GM12801 (cell line): ENCODE results near the gene DNAJC4.

Experiments
- TF ChIP-seq, protein P1 (sequence below): IDR thresholded peaks from one replicate; pipeline ENCODE4 v1.5.1; 2011; ENCODE audit warnings: control low read depth; ENCODE audit not compliant: insufficient read length; ENCODE audit errors: extremely low read depth

Gene DNAJC4

DNA sequence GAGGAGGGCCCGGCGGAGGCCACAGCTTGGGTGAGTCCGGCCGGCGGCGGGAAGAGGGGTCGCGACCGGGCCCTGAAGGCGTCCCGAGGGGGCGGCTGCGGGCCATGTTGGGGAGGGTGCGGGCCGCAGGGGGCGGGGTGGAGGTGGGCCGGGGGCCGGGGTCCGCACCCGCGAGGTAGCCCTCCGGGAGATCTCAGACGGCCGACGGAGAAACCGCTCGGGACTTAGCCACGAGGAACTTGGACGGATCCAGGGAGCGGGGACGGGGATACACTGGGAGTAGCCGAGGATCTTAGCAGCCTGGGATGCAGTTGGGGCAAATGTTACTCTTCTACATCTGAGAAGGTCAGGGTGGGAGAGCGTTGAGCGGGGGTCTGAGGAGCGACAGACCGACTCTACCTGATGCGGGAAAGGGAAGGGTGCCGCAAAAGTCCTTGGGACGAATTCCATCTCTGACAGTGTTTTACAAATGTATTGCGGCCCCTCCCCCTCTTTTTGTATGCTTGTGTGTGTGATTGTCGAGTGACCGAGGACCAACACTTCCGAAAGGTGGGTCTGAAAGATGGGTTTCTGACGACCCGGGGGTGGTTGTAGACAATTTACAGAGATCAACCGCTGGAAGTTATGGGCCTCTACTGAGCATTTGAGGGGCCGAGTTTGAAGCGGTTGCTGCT is 43.7 kb upstream of the DNAJC4 start:
- TF ChIP-seq, protein P1, sequence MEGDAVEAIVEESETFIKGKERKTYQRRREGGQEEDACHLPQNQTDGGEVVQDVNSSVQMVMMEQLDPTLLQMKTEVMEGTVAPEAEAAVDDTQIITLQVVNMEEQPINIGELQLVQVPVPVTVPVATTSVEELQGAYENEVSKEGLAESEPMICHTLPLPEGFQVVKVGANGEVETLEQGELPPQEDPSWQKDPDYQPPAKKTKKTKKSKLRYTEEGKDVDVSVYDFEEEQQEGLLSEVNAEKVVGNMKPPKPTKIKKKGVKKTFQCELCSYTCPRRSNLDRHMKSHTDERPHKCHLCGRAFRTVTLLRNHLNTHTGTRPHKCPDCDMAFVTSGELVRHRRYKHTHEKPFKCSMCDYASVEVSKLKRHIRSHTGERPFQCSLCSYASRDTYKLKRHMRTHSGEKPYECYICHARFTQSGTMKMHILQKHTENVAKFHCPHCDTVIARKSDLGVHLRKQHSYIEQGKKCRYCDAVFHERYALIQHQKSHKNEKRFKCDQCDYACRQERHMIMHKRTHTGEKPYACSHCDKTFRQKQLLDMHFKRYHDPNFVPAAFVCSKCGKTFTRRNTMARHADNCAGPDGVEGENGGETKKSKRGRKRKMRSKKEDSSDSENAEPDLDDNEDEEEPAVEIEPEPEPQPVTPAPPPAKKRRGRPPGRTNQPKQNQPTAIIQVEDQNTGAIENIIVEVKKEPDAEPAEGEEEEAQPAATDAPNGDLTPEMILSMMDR = no peak

GRCh38 chr11:64192434-64192833 is 37.9 kb upstream of the DNAJC4 start:
- TF ChIP-seq, protein P1 = no peak

DNA sequence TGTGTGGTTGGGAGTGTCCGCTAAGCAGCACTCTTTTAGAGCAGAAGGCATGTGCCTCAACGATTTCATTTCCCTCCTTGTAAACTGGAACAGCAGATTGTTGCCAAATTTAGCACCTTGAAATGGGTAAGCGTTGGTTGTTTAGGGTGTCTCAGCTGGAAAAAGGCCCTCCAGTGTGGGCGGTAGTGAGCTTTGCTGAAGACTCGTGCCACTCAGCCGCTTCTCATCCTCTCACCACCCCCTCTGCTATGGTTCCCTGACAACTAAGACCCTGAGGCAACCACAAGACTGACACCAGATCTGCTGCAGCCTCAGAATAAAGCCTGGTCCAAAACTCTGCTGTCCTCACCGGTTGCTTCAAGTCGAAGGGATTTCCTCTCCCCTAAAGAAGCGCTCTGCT is 33.7 kb upstream of the DNAJC4 start:
- TF ChIP-seq, protein P1 = no peak

DNA sequence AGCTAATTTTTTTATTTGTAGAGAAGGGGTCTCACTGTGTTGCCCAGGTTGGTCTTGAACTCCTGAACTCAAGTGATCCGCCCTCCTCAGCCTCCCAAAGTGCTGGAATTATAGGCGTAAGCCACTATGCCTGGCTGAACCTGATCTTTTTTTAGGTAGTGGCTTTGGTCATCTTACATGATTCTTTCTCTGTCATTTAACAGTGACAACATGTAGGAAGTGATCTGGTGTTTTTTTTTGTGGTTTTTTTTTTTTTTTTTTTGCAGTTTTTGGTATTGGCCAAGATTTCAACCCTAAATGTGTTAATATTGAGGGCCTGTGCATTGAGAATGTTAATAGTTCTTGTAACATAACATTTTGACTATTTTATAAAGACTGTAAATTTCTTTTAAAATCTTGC is 31.8 kb upstream of the DNAJC4 start:
- TF ChIP-seq, protein P1 = no peak

GRCh38 chr11:64201543-64201942 is 28.8 kb upstream of the DNAJC4 start:
- TF ChIP-seq, protein P1 = no peak

DNA sequence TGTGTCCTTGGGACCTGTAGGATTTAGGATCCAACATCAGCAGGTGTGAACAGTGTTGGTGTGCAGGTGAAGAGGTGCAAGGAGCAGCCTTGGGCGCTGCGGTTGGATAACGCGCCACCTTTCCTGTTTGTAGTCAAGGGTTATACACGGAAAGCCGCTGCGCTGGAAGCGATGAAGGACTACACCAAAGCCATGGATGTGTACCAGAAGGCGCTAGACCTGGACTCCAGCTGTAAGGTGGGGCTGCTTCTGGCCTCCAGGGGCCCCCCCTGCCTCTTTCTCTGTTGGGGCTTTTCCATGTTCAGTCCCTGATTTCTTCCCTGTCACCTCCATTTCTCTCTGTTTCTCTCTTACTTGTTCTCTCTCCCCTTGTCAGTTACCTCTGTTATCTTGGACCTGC is 27.4 kb upstream of the DNAJC4 start:
- TF ChIP-seq, protein P1 = no peak

DNA sequence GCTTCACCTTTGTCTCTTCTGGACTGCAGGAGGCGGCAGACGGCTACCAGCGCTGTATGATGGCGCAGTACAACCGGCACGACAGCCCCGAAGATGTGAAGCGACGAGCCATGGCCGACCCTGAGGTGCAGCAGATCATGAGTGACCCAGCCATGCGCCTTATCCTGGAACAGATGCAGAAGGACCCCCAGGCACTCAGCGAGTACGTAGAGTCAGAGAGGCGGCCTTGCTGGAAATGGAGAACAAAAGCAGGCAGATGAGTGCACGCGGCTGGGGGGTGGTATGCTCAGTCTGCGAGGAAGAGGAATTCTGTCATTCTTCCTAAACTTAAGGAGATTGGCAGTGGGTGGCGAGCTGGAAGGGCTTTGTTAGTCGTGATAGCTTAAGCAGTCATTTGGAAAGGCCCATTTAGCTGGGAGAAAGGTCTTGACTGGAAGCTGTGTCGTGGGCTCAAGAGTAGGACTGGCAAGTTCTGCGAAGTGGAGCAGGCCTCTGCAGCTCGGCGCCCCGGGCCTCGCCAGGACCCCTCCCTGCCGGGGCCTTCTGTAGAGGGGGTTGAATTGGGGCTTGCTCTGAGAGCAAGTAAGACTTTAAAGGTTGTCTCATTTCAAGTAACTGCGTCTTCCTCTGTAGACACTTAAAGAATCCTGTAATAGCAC is 26.8 kb upstream of the DNAJC4 start:
- TF ChIP-seq, protein P1 = no peak

DNA sequence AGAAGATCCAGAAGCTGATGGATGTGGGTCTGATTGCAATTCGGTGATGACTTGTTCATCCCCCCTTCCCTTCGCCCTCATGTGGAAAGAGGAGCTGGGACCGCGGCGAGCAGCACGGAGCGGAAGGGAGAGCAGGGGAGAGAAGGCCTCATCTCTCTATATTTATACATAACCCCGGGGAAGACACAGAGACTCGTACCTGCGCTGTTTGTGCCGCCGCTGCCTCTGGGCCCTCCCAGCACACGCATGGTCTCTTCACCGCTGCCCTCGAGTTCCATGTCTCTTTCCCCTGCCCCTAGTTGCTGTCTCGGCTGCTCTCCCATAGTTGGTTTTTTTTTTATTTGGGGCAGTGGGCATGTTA is 26.3 kb upstream of the DNAJC4 start:
- TF ChIP-seq, protein P1 = no peak
